NT2/D1 (cell line): Measurements from ENCODE around the gene NDUFAF8.

Experiments
- SUZ12 ChIP-seq: IDR thresholded peaks from 2 replicates; pipeline ENCODE4 v1.6.1; 2011; ENCODE audit not compliant: insufficient read length, insufficient read depth; ENCODE audit errors: extremely low read depth
- YY1 ChIP-seq: IDR thresholded peaks from 2 replicates; pipeline ENCODE4 v1.6.1; 2011; ENCODE audit not compliant: insufficient read length, insufficient read depth
- ZNF274 ChIP-seq: IDR thresholded peaks from 2 replicates; pipeline ENCODE4 v1.6.1; 2011; ENCODE audit warnings: mild to moderate bottlenecking, low read depth, low read length

- TF ChIP-seq YY1 (no peak), ZNF274 (no peak), SUZ12 (no peak)
These were observed 34.8 kb downstream of the NDUFAF8 start for GRCh38 chr17:81273698-81274470.
